Measurements from ENCODE around the gene BTAF1. TPM values are rescaled to one million over a fixed set of nuclear protein-coding genes. Genes with fewer than 3 reads are reported as not detected.

The BTAF1 gene
- total RNA-seq, 3 donors from 2014 or later, result 44.5 to 49.5 (median 46.3) TPM

- no peaks in the 10 kb centered on the region for H3K9me3 Mint-ChIP-seq
- H3K27me3 Mint-ChIP-seq (ENCODE audit: low read depth), result no peaks in the 10 kb centered on the region
These were observed 8.1 kb downstream of the BTAF1 start for GRCh38 chr10:91931526-91932190.

GRCh38 chr10:91932737-91933136 is 9.2 kb downstream of the BTAF1 start:
- Mint-ChIP-seq H3K4me1 (ENCODE audit: low read depth) (peaks cover 59% of the 10 kb centered on the region), H3K9me3 (no peaks in the 10 kb centered on the region), H3K36me3 (ENCODE audit: insufficient read depth) (peaks cover 43% of the 10 kb centered on the region), H3K4me3 (no peak overlapping the region), H3K27me3 (ENCODE audit: low read depth) (no peaks in the 10 kb centered on the region)
- DNase-seq, result no peak
- ATAC-seq, result no peak

More at GRCh38 chr10:91931526-91932190, 8.1 kb downstream of the BTAF1 start:
- no peak for ATAC-seq
- Mint-ChIP-seq H3K36me3 (ENCODE audit: insufficient read depth) (peaks cover 46% of the 10 kb centered on the region), H3K4me1 (ENCODE audit: low read depth) (peaks cover 64% of the 10 kb centered on the region), H3K4me3 (no peak overlapping the region)
- no peak for DNase-seq

- Mint-ChIP-seq H3K4me1 (ENCODE audit: low read depth) (peaks cover 51% of the 10 kb centered on the region), H3K9me3 (no peaks in the 10 kb centered on the region), H3K4me3 (no peak overlapping the region), H3K27me3 (ENCODE audit: low read depth) (no peaks in the 10 kb centered on the region), H3K36me3 (ENCODE audit: insufficient read depth) (peaks cover 48% of the 10 kb centered on the region)
- no peak for DNase-seq
- ATAC-seq, result no peak
These were observed 12.3 kb downstream of the BTAF1 start for GRCh38 chr10:91935886-91936285.

- Mint-ChIP-seq H3K4me3 (no peak overlapping the region), H3K27me3 (ENCODE audit: low read depth) (no peaks in the 10 kb centered on the region), H3K4me1 (ENCODE audit: low read depth) (peaks cover 25% of the 10 kb centered on the region), H3K9me3 (no peaks in the 10 kb centered on the region), H3K36me3 (ENCODE audit: insufficient read depth) (peaks cover 37% of the 10 kb centered on the region)
- ATAC-seq (no peak), DNase-seq (no peak)
These were observed 16.1 kb downstream of the BTAF1 start for GRCh38 chr10:91939653-91940052.

GRCh38 chr10:91941426-91941825 is 17.9 kb downstream of the BTAF1 start:
- H3K9me3 Mint-ChIP-seq, result no peaks in the 10 kb centered on the region

GRCh38 chr10:91944880-91945630 is 21.5 kb downstream of the BTAF1 start:
- peaks cover 16% of the 10 kb centered on the region for H3K4me1 Mint-ChIP-seq (ENCODE audit: low read depth)
- no peak overlapping the region for H3K4me3 Mint-ChIP-seq
- H3K9me3 Mint-ChIP-seq, result no peaks in the 10 kb centered on the region
- no peak for DNase-seq
- peaks cover 26% of the 10 kb centered on the region for H3K36me3 Mint-ChIP-seq (ENCODE audit: insufficient read depth)
- no peaks in the 10 kb centered on the region for H3K27me3 Mint-ChIP-seq (ENCODE audit: low read depth)
- ATAC-seq, result peak; percentile 97

More at GRCh38 chr10:91941426-91941825, 17.9 kb downstream of the BTAF1 start:
- Mint-ChIP-seq H3K36me3 (ENCODE audit: insufficient read depth) (peaks cover 28% of the 10 kb centered on the region), H3K27me3 (ENCODE audit: low read depth) (no peaks in the 10 kb centered on the region), H3K4me3 (no peak overlapping the region), H3K4me1 (ENCODE audit: low read depth) (peaks cover 24% of the 10 kb centered on the region)
- ATAC-seq (no peak), DNase-seq (no peak)

GRCh38 chr10:91953600-91954160 is 30.1 kb downstream of the BTAF1 start:
- Mint-ChIP-seq H3K9me3 (no peaks in the 10 kb centered on the region), H3K27me3 (ENCODE audit: low read depth) (no peaks in the 10 kb centered on the region), H3K36me3 (ENCODE audit: insufficient read depth) (peaks cover 52% of the 10 kb centered on the region), H3K4me1 (ENCODE audit: low read depth) (no peaks in the 10 kb centered on the region), H3K4me3 (no peak overlapping the region)
- DNase-seq (no peak), ATAC-seq (no peak)

GRCh38 chr10:91955114-91955513 is 31.5 kb downstream of the BTAF1 start:
- Mint-ChIP-seq H3K36me3 (ENCODE audit: insufficient read depth) (peaks cover 61% of the 10 kb centered on the region), H3K9me3 (no peaks in the 10 kb centered on the region), H3K4me1 (ENCODE audit: low read depth) (no peaks in the 10 kb centered on the region), H3K4me3 (no peak overlapping the region), H3K27me3 (ENCODE audit: low read depth) (no peaks in the 10 kb centered on the region)
- no peak for DNase-seq
- ATAC-seq, result no peak

- peaks cover 67% of the 10 kb centered on the region for H3K36me3 Mint-ChIP-seq (ENCODE audit: insufficient read depth)
- H3K4me1 Mint-ChIP-seq (ENCODE audit: low read depth), result no peaks in the 10 kb centered on the region
- ATAC-seq, result no peak
- H3K4me3 Mint-ChIP-seq, result no peak overlapping the region
- no peaks in the 10 kb centered on the region for H3K9me3 Mint-ChIP-seq
- no peak for DNase-seq
- H3K27me3 Mint-ChIP-seq (ENCODE audit: low read depth), result no peaks in the 10 kb centered on the region
These were observed 33.5 kb downstream of the BTAF1 start for GRCh38 chr10:91957091-91957490.

- H3K36me3 Mint-ChIP-seq (ENCODE audit: insufficient read depth), result peaks cover 40% of the 10 kb centered on the region
- DNase-seq (no peak), ATAC-seq (no peak)
- H3K4me3 Mint-ChIP-seq, result no peak overlapping the region
- H3K4me1 Mint-ChIP-seq (ENCODE audit: low read depth), result peaks cover 7% of the 10 kb centered on the region
- no peaks in the 10 kb centered on the region for H3K27me3 Mint-ChIP-seq (ENCODE audit: low read depth)
- H3K9me3 Mint-ChIP-seq, result no peaks in the 10 kb centered on the region
These were observed 45.7 kb downstream of the BTAF1 start for GRCh38 chr10:91969297-91969696.

- H3K27me3 Mint-ChIP-seq (ENCODE audit: low read depth), result no peaks in the 10 kb centered on the region
- peak overlapping the region; percentile 37 for H3K4me3 Mint-ChIP-seq
- H3K9me3 Mint-ChIP-seq, result no peaks in the 10 kb centered on the region
- H3K4me1 Mint-ChIP-seq (ENCODE audit: low read depth), result peaks cover 26% of the 10 kb centered on the region
- DNase-seq (no peak), ATAC-seq (peak; percentile 62 to 79)
- H3K36me3 Mint-ChIP-seq (ENCODE audit: insufficient read depth), result peaks cover 49% of the 10 kb centered on the region
These were observed 51.4 kb downstream of the BTAF1 start for GRCh38 chr10:91974960-91975359.

GRCh38 chr10:91975438-91975837 is 51.9 kb downstream of the BTAF1 start:
- Mint-ChIP-seq H3K27me3 (ENCODE audit: low read depth) (no peaks in the 10 kb centered on the region), H3K9me3 (no peaks in the 10 kb centered on the region), H3K36me3 (ENCODE audit: insufficient read depth) (peaks cover 45% of the 10 kb centered on the region), H3K4me3 (no peak overlapping the region), H3K4me1 (ENCODE audit: low read depth) (peaks cover 26% of the 10 kb centered on the region)
- ATAC-seq (peak; percentile 60 to 71), DNase-seq (no peak)

- Mint-ChIP-seq H3K27me3 (ENCODE audit: low read depth) (no peaks in the 10 kb centered on the region), H3K9me3 (no peaks in the 10 kb centered on the region), H3K36me3 (ENCODE audit: insufficient read depth) (peaks cover 48% of the 10 kb centered on the region), H3K4me1 (ENCODE audit: low read depth) (peaks cover 26% of the 10 kb centered on the region), H3K4me3 (no peak overlapping the region)
- DNase-seq, result no peak
- no peak for ATAC-seq
These were observed 52.9 kb downstream of the BTAF1 start for GRCh38 chr10:91976317-91977051.

GRCh38 chr10:91977491-91977890 is 53.9 kb downstream of the BTAF1 start:
- no peaks in the 10 kb centered on the region for H3K9me3 Mint-ChIP-seq
- H3K4me3 Mint-ChIP-seq, result no peak overlapping the region
- H3K4me1 Mint-ChIP-seq (ENCODE audit: low read depth), result peaks cover 26% of the 10 kb centered on the region
- no peaks in the 10 kb centered on the region for H3K27me3 Mint-ChIP-seq (ENCODE audit: low read depth)
- DNase-seq (no peak), ATAC-seq (no peak)
- H3K36me3 Mint-ChIP-seq (ENCODE audit: insufficient read depth), result peaks cover 50% of the 10 kb centered on the region
